H1 (cell line): ENCODE measurements around the gene TSHZ2. TPM values are rescaled to one million over a fixed set of nuclear protein-coding genes. Genes with fewer than 3 reads are reported as not detected.

Source experiments
- CTCF ChIA-PET: fragments of 300-600 bp; sonication (Branson Sonifier 250); formaldehyde crosslinking; loops from one replicate; lab custom pipeline; 2021; ENCODE audit not compliant: partially characterized antibody; lab: Charles Lee
- POLR2A ChIA-PET: fragments of 300-600 bp; sonication (Branson Sonifier 250); formaldehyde crosslinking; loops from one replicate; lab custom pipeline; 2021; ENCODE audit warnings: inconsistent platforms; ENCODE audit not compliant: partially characterized antibody; lab: Charles Lee
- DNase-seq, 2 experiments: peaks; one replicate each; pipeline versions ENCODE4 v3.0.0 to v3.0.0-alpha.2; 2010 to 2022; ENCODE audit warnings: low spot score in 2 of 2, low read depth in 1 of 2, mixed read lengths in 1 of 2
- FAIRE-seq: peaks from 2 replicates; lab custom pipeline; 2011; peaks lifted over from hg19 to GRCh38; lab: Jason Lieb, UNC
- H2AFZ ChIP-seq: 2 replicates; pipeline ENCODE4 v1.8.1; 2012; ENCODE audit warnings: low read length, inconsistent platforms
- H2AK5ac ChIP-seq: 2 replicates; pipeline ENCODE4 v1.6.1; 2013; ENCODE audit warnings: low read depth, low read length
- H2BK120ac ChIP-seq: replicated peaks from 2 replicates; pipeline ENCODE3; 2013; ENCODE audit warnings: low read depth, low read length, inconsistent platforms
- H2BK12ac ChIP-seq: 2 replicates; pipeline ENCODE4 v1.6.1; 2013; ENCODE audit warnings: low read depth, low read length
- H2BK15ac ChIP-seq: 2 replicates; pipeline ENCODE4 v1.6.1; 2013; ENCODE audit warnings: low read length
- H2BK20ac ChIP-seq: 2 replicates; pipeline ENCODE4 v1.6.1; 2013; ENCODE audit warnings: low read length
- H2BK5ac ChIP-seq: 2 replicates; pipeline ENCODE4 v1.6.1; 2013; ENCODE audit warnings: low read depth, low read length
- H3K14ac ChIP-seq: 2 replicates; pipeline ENCODE4 v1.6.1; 2013; ENCODE audit warnings: inconsistent platforms; ENCODE audit not compliant: insufficient read length
- H3K18ac ChIP-seq: 2 replicates; pipeline ENCODE4 v1.6.1; 2013; ENCODE audit warnings: low read length; ENCODE audit errors: extremely low read depth
- H3K23ac ChIP-seq: 2 replicates; pipeline ENCODE4 v1.6.1; 2013; ENCODE audit warnings: inconsistent platforms; ENCODE audit not compliant: insufficient read length
- H3K23me2 ChIP-seq: 2 replicates; pipeline ENCODE4 v1.6.1; 2013; ENCODE audit warnings: low read depth, low read length
- H3K27ac ChIP-seq: 2 replicates; pipeline ENCODE4 v1.6.1; 2011; ENCODE audit warnings: low read depth, low read length, inconsistent platforms
- H3K27me3 ChIP-seq, 4 experiments: replicated peaks in 1 of 4; 1 replicate in 1 of 4; 2 replicates in 3 of 4; pipeline versions ENCODE4 v1.6.1 to v1.8.1; 2011 to 2013; ENCODE audit warnings: low read length in 3 of 4, mild to moderate bottlenecking in 3 of 4, inconsistent platforms in 2 of 4, mixed read lengths in 2 of 4, moderate library complexity in 1 of 4; ENCODE audit not compliant: control insufficient read depth in 3 of 4, insufficient read depth in 3 of 4; ENCODE audit errors: extremely low read depth in 1 of 4
- H3K36me3 ChIP-seq, 4 experiments: 2 replicates each; pipeline versions ENCODE4 v1.6.1 to v1.8.1; 2011 to 2013; ENCODE audit warnings: mild to moderate bottlenecking in 4 of 4, low read length in 3 of 4, moderate library complexity in 2 of 4, control low read depth in 1 of 4, inconsistent platforms in 1 of 4; ENCODE audit not compliant: insufficient read depth in 4 of 4, control insufficient read depth in 2 of 4
- H3K4ac ChIP-seq: replicated peaks from 2 replicates; pipeline ENCODE3; 2013; ENCODE audit warnings: low read length, low read depth, mixed read lengths, inconsistent platforms; ENCODE audit not compliant: insufficient read length
- H3K4me1 ChIP-seq, 4 experiments: replicated peaks in 1 of 4; 1 replicate in 1 of 4; 2 replicates in 3 of 4; pipeline versions ENCODE4 v1.6.1 to v1.8.1; 2011 to 2013; ENCODE audit warnings: low read length in 3 of 4, inconsistent platforms in 2 of 4, mixed read lengths in 1 of 4; ENCODE audit not compliant: insufficient read depth in 4 of 4, control insufficient read depth in 3 of 4
- H3K4me2 ChIP-seq, 2 experiments: 2 replicates each; pipeline versions ENCODE4 v1.6.1 to v1.8.1; 2011 to 2013; ENCODE audit warnings: low read depth in 2 of 2, low read length in 2 of 2, control low read depth in 1 of 2, inconsistent platforms in 1 of 2, mild to moderate bottlenecking in 1 of 2; ENCODE audit not compliant: insufficient read depth in 1 of 2
- H3K4me3 ChIP-seq, 4 experiments: fragments of 200-600, 300-600 bp in 1 of 4; sonication (generic), shearing (Covaris generic), sonication (Bioruptor Twin) in 1 of 4; 2 replicates each; pipeline versions ENCODE4 v1.5.1 to v1.8.1; 2011 to 2016; ENCODE audit warnings: low read length in 4 of 4, low read depth in 3 of 4, control low read depth in 2 of 4, inconsistent platforms in 2 of 4, mild to moderate bottlenecking in 2 of 4, mixed read lengths in 1 of 4, moderate library complexity in 1 of 4; ENCODE audit not compliant: insufficient read depth in 2 of 4; ENCODE audit errors: extremely low read depth in 1 of 4
- H3K56ac ChIP-seq: replicated peaks from 2 replicates; pipeline ENCODE3; 2013; ENCODE audit warnings: low read depth, mild to moderate bottlenecking, mixed read lengths, low read length, inconsistent platforms; ENCODE audit not compliant: insufficient read length
- H3K79me1 ChIP-seq: 2 replicates; pipeline ENCODE4 v1.6.1; 2013; ENCODE audit warnings: low read depth, low read length, control low read depth
- H3K79me2 ChIP-seq, 2 experiments: 2 replicates each; pipeline versions ENCODE4 v1.6.1 to v1.8.1; 2012 to 2013; ENCODE audit warnings: low read length in 2 of 2, mild to moderate bottlenecking in 2 of 2, inconsistent platforms in 1 of 2; ENCODE audit not compliant: insufficient read depth in 2 of 2, control insufficient read depth in 1 of 2
- H3K9ac ChIP-seq, 4 experiments: replicated peaks in 1 of 4; 1 replicate in 1 of 4; 2 replicates in 3 of 4; pipeline versions ENCODE4 v1.6.1 to v1.8.1; 2011 to 2013; ENCODE audit warnings: low read depth in 3 of 4, low read length in 3 of 4, control low read depth in 2 of 4, mild to moderate bottlenecking in 2 of 4, moderate library complexity in 2 of 4, inconsistent platforms in 1 of 4; ENCODE audit errors: extremely low read depth in 1 of 4
- H3K9me3 ChIP-seq, 2 experiments: 2 replicates each; pipeline versions ENCODE4 v1.6.1 to v1.8.1; 2012 to 2013; ENCODE audit warnings: mild to moderate bottlenecking in 2 of 2, moderate library complexity in 2 of 2, control low read depth in 1 of 2, inconsistent platforms in 1 of 2, low read depth in 1 of 2, low read length in 1 of 2, mixed read lengths in 1 of 2; ENCODE audit not compliant: insufficient read depth in 2 of 2
- H4K20me1 ChIP-seq, 2 experiments: replicated peaks in 1 of 2; 2 replicates each; pipeline versions ENCODE3 to v1.8.1; 2011 to 2013; ENCODE audit warnings: inconsistent platforms in 2 of 2, low read length in 2 of 2, mild to moderate bottlenecking in 1 of 2; ENCODE audit not compliant: insufficient read depth in 2 of 2, control insufficient read depth in 1 of 2
- H4K5ac ChIP-seq: 2 replicates; pipeline ENCODE4 v1.6.1; 2013; ENCODE audit warnings: low read length, low read depth, mixed read lengths, inconsistent platforms; ENCODE audit not compliant: insufficient read length
- H4K8ac ChIP-seq: 2 replicates; pipeline ENCODE4 v1.8.0; 2013; ENCODE audit warnings: mild to moderate bottlenecking, moderate library complexity, low read length, inconsistent platforms; ENCODE audit not compliant: insufficient read depth; ENCODE audit errors: extremely low read depth
- H4K91ac ChIP-seq: replicated peaks from 2 replicates; pipeline ENCODE3; 2013; ENCODE audit warnings: low read length, mixed read lengths, inconsistent platforms; ENCODE audit not compliant: insufficient read length
- ATF3 ChIP-seq: IDR thresholded peaks from 2 replicates; pipeline ENCODE4 v1.6.1; 2011; ENCODE audit warnings: low read depth, mild to moderate bottlenecking, low read length; ENCODE audit not compliant: insufficient read depth
- CBX8 ChIP-seq: fragments of 300-800, 300-1000 bp; sonication (generic); IDR thresholded peaks from 2 replicates; pipeline ENCODE4 v1.7.1; 2016; ENCODE audit warnings: low read depth, low read length, borderline replicate concordance
- CTBP2 ChIP-seq: IDR thresholded peaks from 2 replicates; pipeline ENCODE4 v1.7.0; 2011; ENCODE audit warnings: borderline replicate concordance, mild to moderate bottlenecking, moderate library complexity, mixed read lengths, low read length; ENCODE audit not compliant: insufficient read depth, insufficient read length
- EGR1 ChIP-seq: IDR thresholded peaks from 2 replicates; pipeline ENCODE4 v1.6.1; 2011; ENCODE audit warnings: low read depth, low read length, borderline replicate concordance
- KDM4A ChIP-seq: IDR thresholded peaks from one replicate; pipeline ENCODE4 v1.7.1; 2012; ENCODE audit warnings: low read depth, mild to moderate bottlenecking, moderate library complexity, low read length, inconsistent platforms; ENCODE audit not compliant: severe bottlenecking
- NANOG ChIP-seq: IDR thresholded peaks from 2 replicates; pipeline ENCODE4 v1.6.1; 2011; ENCODE audit warnings: low read length, low read depth, mild to moderate bottlenecking, inconsistent platforms; ENCODE audit not compliant: insufficient read depth, poor library complexity, severe bottlenecking
- RXRA ChIP-seq: IDR thresholded peaks from 2 replicates; pipeline ENCODE4 v1.6.1; 2011; ENCODE audit warnings: low read depth, mild to moderate bottlenecking, low read length, moderate library complexity; ENCODE audit not compliant: insufficient read depth
- SP1 ChIP-seq: IDR thresholded peaks from 2 replicates; pipeline ENCODE4 v1.6.1; 2011; ENCODE audit warnings: low read depth, low read length
- SP2 ChIP-seq: IDR thresholded peaks from 2 replicates; pipeline ENCODE4 v1.6.1; 2012; ENCODE audit warnings: mild to moderate bottlenecking, low read length, inconsistent platforms
- TCF12 ChIP-seq: IDR thresholded peaks from 2 replicates; pipeline ENCODE4 v1.6.1; 2011; ENCODE audit warnings: low read depth, mild to moderate bottlenecking, low read length
- USF2 ChIP-seq: IDR thresholded peaks from 2 replicates; pipeline ENCODE4 v1.6.1; 2011; ENCODE audit warnings: low read length, improper control_type of control experiment
- YY1 ChIP-seq: IDR thresholded peaks from 2 replicates; pipeline ENCODE4 v1.6.1; 2011; ENCODE audit warnings: low read depth, mild to moderate bottlenecking, low read length
- WGBS, 2 experiments: shearing (Covaris generic) in 1 of 2; methylation state at CpG; one replicate each; pipeline versions ENCODE4 v1.1.6 to v1.1.7; 2013 to 2015; ENCODE audit warnings: low lambda C conversion rate in 2 of 2, mixed read lengths in 2 of 2, inconsistent platforms in 1 of 2, low coverage in 1 of 2, missing lambda C conversion rate in 1 of 2; ENCODE audit not compliant: insufficient replicate concordance in 2 of 2, insufficient coverage in 1 of 2, insufficient read length in 1 of 2; ENCODE audit errors: extremely low coverage in 1 of 2, missing lambda C conversion rate in 1 of 2; 5-methylcytosine and 5-hydroxymethylcytosine counted together
- polyA plus RNA-seq, 7 experiments: library from polyadenylated mRNA; depleted of rRNA in 3 of 7; stranded (reverse) in 5 of 7; unstranded in 2 of 7; fragments of >200 nt in 5 of 7; fragments of 200-250 nt in 2 of 7; gene quantifications; 1 replicate in 5 of 7; 2 replicates in 1 of 7; 4 replicates in 1 of 7; pipeline versions ENCODE4 v1.2.1 to v1.2.3, GENCODE V29; 2011 to 2013; ENCODE audit warnings: missing spikeins in 2 of 7, mixed read lengths in 2 of 7
- total RNA-seq: library from RNA; stranded (reverse); fragmentation: NEBNext Ultra II Directional; extraction: Animal tissue kit (Norgen Biotek cat#: 25700); gene quantifications from 2 replicates; pipeline ENCODE4 v1.2.1, GENCODE V29; 2021

The TSHZ2 gene
- total and polyA plus RNA-seq, 2 of the 8 experiments (the other 6 are each of a cell fraction or from before 2014, with no cell fraction given): 0.14 to 0.30 TPM

- Histone ChIP-seq H3K4me2 (no peak overlapping the region), H3K14ac (no peak overlapping the region), H4K91ac (no peak overlapping the region), H2AK5ac (no peak overlapping the region), H2AFZ (no peak overlapping the region), H3K36me3 (no peaks in the 10 kb centered on the region), H3K27ac (no peak overlapping the region), H3K4me3 (no peak overlapping the region), H3K79me2 (no peaks in the 10 kb centered on the region), H3K56ac (no peak overlapping the region), H2BK20ac (no peak overlapping the region), H3K4ac (no peak overlapping the region), H4K20me1 (no peaks in the 10 kb centered on the region), H3K9me3 (peaks cover 0 to 3% of the 10 kb centered on the region in 2 experiments; a peak in 1 of 4 replicates), H4K5ac (no peak overlapping the region), H3K23ac (no peak overlapping the region), H2BK5ac (no peak overlapping the region), H3K9ac (no peak overlapping the region), H3K4me1 (no peaks in the 10 kb centered on the region), H3K23me2 (no peaks in the 10 kb centered on the region), H4K8ac (no peak overlapping the region), H3K27me3 (0 out of 7 replicates have a peak, but pooled peaks cover 0 to 2% (median 0%) of the 10 kb centered on the region in 4 experiments), H2BK120ac (no peak overlapping the region), H3K18ac (no peak overlapping the region), H2BK12ac (no peak overlapping the region), H2BK15ac (no peak overlapping the region), H3K79me1 (no peaks in the 10 kb centered on the region)
- TF ChIP-seq EGR1 (no peak), SP1 (no peak), CBX8 (no peak), TCF12 (no peak), ATF3 (no peak), SP2 (no peak), NANOG (no peak), CTBP2 (no peak), KDM4A (no peak), YY1 (no peak), RXRA (no peak), USF2 (no peak)
- POLR2A ChIA-PET: no interaction called here
- FAIRE-seq (no peak), DNase-seq (no peak)
- WGBS, 2 experiments: 91% methylated on average over 4 of the region's 4 CpGs; no CpG with 5 or more reads in 1 of the 2 experiments
- CTCF ChIA-PET: interaction anchor here (1.3 kb wide), 2 partner anchors 9 to 41 kb away, joined by 3 to 4 read pairs; no protein-coding TSS in a partner anchor
Observed at GRCh38 chr20:53020376-53020775, 48.2 kb downstream of the TSHZ2 start.
